Natural killer cell treated with Interleukin-12 subunit alpha and Interleukin-12 subunit beta and Interleukin-15 and Interleukin-18, amount 100 ng/mL, for 72 hours (primary cell): ENCODE data around the gene LRRC28. TPM values are rescaled to one million over a fixed set of nuclear protein-coding genes. Genes with fewer than 3 reads are reported as not detected.

Experiments used
- ATAC-seq, 2 donors: fragments of 150-1000 bp; cut with Tn5 transposase in 1 of 2; sonication (Bioruptor Pico), chemical (Tn5 transposase) in 1 of 2; 2 replicates each; pipeline ENCODE4 v1.10.0; 2021
- DNase-seq: peaks from one replicate; pipeline ENCODE4 v3.0.0; 2022; ENCODE audit warnings: low spot score
- H3K27ac Mint-ChIP-seq, 2 donors: 1 replicate in 1 of 2; 2 replicates in 1 of 2; pipeline ENCODE4 v1.8.0; 2022; ENCODE audit warnings: mixed read lengths in 2 of 2, mild to moderate bottlenecking in 1 of 2, moderate library complexity in 1 of 2
- H3K27me3 Mint-ChIP-seq, 2 donors: 1 replicate in 1 of 2; 2 replicates in 1 of 2; pipeline ENCODE4 v1.8.0; 2022; ENCODE audit warnings: mixed read lengths in 2 of 2
- H3K36me3 Mint-ChIP-seq: one replicate; pipeline ENCODE4 v1.8.0; 2022; ENCODE audit warnings: mixed read lengths
- H3K4me1 Mint-ChIP-seq, 2 donors: 1 replicate in 1 of 2; 2 replicates in 1 of 2; pipeline ENCODE4 v1.8.0; 2022; ENCODE audit warnings: low read depth in 2 of 2, mixed read lengths in 2 of 2, mild to moderate bottlenecking in 1 of 2
- H3K4me3 Mint-ChIP-seq: one replicate; pipeline ENCODE4 v1.8.0; 2022; ENCODE audit warnings: mixed read lengths
- H3K9me3 Mint-ChIP-seq: 2 replicates; pipeline ENCODE4 v1.8.0; 2022; ENCODE audit warnings: mixed read lengths
- total RNA-seq, 2 donors: library from RNA; stranded (reverse); gene quantifications; one replicate each; pipeline ENCODE4 v1.2.3, GENCODE V29; 2022

Gene LRRC28
- total RNA-seq, 2 donors from 2014 or later = 28.9 to 51.7 TPM

DNA sequence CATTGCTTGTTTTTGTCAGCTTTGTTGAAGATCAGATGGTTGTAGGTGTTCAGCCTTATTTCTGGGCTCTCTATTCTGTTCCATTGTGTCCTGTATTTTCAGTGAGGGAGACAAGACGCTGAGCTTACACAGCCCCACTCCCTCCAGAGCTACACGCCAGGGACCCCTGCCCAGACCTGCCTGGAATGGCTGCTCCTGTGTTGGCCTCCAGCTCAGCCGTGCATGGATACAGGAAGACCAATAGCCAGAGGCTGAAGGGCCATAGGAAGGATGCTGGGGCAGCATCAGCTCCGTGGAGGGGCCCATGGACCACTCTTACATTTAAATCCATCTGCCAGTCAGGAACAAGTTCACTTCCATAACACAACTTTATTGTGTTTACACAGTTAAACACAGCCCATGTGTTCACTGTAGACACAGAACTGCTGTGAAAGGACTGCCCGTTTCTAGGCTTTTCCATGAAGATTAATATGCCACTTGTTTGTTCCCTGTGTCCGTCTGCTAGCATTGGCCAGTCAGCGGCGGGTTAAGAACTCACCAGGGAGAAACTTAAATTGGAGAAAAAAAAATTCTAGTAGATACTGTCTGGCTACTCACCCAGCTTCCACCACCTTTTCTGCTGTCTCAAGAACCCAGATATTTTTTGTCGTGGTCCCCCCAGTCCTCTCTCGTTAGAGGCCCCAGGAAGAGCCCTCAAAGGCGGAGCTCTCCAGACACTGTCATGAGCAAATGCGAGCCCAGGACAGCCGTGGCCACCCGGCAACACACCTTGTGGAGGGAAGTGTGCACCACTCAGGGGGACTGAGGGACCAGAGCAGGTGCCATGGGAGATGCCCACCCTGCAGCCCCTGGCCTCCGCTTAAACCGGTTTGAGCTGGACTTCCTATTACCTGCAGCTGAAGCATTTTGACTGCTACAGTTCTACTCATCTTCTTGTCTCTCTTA, 172.2 kb downstream of the LRRC28 start:
- Mint-ChIP-seq H3K9me3 (peaks cover 3% of the 10 kb centered on the region), H3K27ac (peak overlapping the region in 1 of 2 donors; percentile 48), H3K36me3 (peaks cover 4% of the 10 kb centered on the region), H3K4me1 (peaks cover 5 to 6% of the 10 kb centered on the region in 2 donors), H3K27me3 (peaks cover 3 to 5% of the 10 kb centered on the region in 2 donors), H3K4me3 (no peak overlapping the region)
- no peak for DNase-seq
- ATAC-seq = no peak

DNA sequence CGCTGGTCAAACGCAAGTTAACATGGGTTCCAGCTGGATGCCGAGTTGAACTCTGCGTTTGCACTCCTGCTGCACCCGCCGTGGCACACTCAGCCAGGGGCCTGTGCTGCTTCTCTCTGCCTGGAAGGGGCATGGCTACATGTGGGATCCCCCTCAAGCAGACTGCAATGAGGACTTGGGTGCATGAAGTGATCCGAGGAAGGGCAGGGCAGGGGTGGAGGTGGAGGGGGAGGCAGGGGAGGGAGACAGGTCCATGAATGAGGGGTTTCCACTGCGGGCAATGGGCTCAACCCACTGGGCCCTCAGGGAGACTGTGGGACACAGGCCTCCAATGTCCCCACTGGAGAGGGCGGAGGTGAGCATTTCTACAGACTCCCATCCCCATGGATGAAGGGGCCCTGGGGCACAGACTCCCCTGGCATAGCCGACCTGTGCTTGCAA, 172.9 kb downstream of the LRRC28 start:
- Mint-ChIP-seq H3K4me1 (peaks cover 5 to 6% of the 10 kb centered on the region in 2 donors), H3K9me3 (no peaks in the 10 kb centered on the region), H3K27me3 (peaks cover 3 to 5% of the 10 kb centered on the region in 2 donors), H3K4me3 (no peak overlapping the region), H3K36me3 (peaks cover under 1% of the 10 kb centered on the region), H3K27ac (no peak overlapping the region)
- no peak for DNase-seq
- ATAC-seq = no peak

DNA sequence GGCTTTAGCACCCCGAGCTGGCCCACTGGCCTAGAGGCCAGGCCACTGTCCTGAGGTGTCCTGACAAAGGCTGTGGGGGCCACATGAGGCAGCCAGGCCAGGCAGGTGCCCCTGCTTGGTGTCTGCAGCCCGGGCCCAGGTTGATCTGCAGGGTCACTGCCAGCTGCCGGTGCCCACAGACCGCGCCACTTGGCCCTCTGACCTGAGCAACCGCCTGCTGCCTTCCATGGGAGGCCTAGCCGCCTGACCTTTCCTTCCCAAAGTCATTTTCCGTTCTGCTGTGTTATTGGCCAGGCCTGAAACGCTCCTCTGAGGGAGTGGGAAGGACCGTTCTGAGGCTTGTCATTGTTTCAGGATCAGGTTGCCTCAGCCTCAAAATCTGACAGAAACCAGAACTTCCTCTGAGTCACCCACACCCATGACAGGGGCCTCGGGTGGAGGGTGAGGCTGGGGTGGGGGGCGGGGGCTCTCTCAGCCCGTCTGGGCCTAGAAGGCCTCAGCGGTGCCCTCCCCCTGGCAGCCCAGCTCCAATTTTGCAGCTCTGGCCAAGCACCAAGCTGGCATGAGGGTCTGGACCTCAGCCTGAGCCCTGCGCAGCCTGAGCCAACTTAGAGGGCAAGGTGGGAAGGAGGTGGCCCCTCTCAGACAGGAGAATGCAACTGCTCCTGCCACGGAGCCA, 173.8 kb downstream of the LRRC28 start:
- ATAC-seq (peak; percentile 84 to 85), DNase-seq (no peak)
- Mint-ChIP-seq H3K27ac (peak overlapping the region; percentile 56 to 81), H3K4me3 (peak overlapping the region; percentile 24), H3K27me3 (peaks cover 3 to 5% of the 10 kb centered on the region in 2 donors), H3K36me3 (no peaks in the 10 kb centered on the region), H3K9me3 (no peaks in the 10 kb centered on the region), H3K4me1 (peaks cover 5 to 6% of the 10 kb centered on the region in 2 donors)

DNA sequence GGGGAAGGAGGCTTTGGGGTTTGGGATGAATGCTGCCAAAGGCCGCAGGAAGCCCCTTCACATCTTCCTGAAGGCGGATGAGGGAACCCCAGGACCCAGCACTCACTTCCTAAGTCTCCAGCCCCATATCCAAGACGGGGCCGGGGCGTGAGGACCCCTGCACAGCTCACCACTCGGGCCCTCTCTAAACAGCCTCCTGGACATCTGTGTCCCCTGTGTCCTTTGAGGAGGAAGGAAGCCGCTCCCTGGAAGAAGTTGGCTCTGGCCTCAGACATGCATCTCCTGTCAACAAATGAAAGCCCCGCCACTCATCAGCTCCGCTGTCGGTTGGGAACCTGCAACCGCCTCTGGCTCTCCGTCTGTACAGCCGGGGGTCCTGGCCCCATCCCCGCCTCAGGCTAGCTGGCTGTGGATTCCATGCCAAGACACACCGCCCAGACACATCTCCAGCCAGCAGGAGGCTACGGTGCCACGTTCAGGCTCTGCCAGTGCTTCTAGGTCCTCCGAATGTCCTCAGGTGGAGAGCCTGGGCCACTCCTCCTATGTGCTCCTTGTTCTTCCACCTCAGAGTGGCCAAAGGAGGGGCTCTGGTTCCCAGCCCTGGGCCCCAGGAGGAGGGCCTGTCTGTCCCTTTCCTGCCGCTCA, 174.5 kb downstream of the LRRC28 start:
- Mint-ChIP-seq H3K27me3 (no peaks in the 10 kb centered on the region), H3K36me3 (no peaks in the 10 kb centered on the region), H3K4me3 (no peak overlapping the region), H3K9me3 (no peaks in the 10 kb centered on the region), H3K4me1 (peaks cover 5 to 6% of the 10 kb centered on the region in 2 donors), H3K27ac (no peak overlapping the region)
- DNase-seq (no peak), ATAC-seq (no peak)

DNA sequence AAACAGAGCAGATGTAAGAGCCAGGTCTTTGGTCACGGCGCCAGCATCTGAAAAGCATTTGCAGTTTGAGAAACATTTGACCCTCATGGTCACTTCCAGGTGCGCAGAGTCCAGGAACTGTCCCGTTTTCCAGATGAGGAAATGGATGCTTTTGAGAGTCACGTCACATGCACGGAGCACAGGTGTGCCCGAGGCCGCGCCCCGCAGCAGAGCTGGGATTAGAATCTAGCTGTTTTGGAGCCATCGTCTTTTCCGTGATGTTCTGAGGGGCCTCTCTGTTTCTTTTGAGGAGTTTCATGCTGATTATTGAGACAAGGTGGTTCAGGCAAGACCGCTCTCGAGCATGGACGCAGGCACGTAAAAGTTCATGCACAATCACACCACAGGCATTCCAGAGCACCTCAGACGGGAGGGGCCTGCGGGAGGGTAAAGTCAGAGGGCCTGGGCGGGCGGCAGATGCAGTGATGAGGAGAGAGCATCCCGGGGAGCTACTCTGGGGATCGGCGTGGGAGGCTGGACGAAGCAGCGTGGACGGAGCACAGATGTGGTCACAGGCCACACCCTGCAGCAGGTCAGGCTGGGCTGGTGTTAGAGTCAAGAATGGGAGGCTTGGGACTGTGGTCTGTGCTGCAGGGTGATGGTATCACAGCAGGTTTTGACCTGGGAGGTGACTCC, 175.3 kb downstream of the LRRC28 start:
- peaks cover 5 to 6% of the 10 kb centered on the region in 2 donors for H3K4me1 Mint-ChIP-seq
- no peaks in the 10 kb centered on the region for H3K36me3 Mint-ChIP-seq
- H3K27me3 Mint-ChIP-seq = no peaks in the 10 kb centered on the region
- no peak overlapping the region for H3K4me3 Mint-ChIP-seq
- H3K27ac Mint-ChIP-seq = no peak overlapping the region
- DNase-seq (peak; percentile 20), ATAC-seq (no peak)
- H3K9me3 Mint-ChIP-seq = no peaks in the 10 kb centered on the region

DNA sequence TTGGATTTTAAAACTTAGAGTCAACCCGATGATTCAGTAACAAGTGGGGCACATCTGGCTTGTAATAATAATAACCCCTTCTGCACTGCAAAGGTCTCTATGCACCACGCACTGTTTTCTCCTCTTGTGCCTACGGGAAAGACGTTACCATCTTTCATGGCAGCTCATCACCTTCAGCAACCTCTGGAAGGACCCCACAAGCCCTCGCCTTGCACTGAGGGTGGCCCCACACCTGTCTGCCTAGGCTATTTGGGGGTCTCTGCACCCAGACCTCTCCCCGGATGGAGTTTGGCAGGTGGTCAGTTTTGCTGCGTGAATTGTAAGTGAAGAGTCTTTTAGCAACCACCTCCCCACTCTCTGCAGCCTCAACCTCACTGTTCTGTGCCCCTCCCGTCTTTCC, 175.9 kb downstream of the LRRC28 start:
- H3K27ac Mint-ChIP-seq = no peak overlapping the region
- DNase-seq = peak; percentile 23
- no peaks in the 10 kb centered on the region for H3K36me3 Mint-ChIP-seq
- H3K4me1 Mint-ChIP-seq = peaks cover 5 to 6% of the 10 kb centered on the region in 2 donors
- H3K9me3 Mint-ChIP-seq = no peaks in the 10 kb centered on the region
- ATAC-seq = no peak
- no peaks in the 10 kb centered on the region for H3K27me3 Mint-ChIP-seq
- H3K4me3 Mint-ChIP-seq = no peak overlapping the region

DNA sequence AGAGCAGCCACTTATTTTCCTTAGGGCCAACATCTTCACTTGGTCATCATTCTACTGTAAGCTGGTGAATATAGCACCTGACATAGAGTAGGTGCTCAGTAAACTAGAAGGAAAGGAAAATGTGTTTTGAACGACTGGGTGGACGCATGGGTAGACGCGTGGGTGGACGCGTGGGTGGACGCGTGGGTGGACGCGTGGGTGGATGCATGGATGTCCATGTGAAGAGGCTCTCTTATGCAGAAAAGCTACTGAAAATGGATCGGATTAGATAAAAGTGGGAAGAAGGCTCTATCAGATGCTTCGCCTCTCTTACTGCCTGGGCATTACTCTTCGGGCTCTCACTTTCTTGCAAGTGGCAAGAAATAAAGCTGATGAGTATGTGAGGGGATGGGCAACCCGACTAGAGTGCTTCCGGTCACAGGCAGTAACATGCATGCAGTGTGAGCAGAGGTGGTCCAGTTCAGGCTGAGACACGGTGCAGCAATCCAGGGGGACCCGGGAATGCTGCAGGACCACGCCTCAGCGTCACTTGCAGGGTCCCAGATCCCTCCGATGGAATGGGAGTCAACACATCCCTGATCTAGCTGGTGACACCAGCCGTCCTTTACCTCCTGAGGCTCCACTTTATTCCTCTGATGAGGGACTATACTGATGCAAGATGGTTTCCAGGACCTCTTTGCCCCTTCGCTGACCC, 176.5 kb downstream of the LRRC28 start:
- no peaks in the 10 kb centered on the region for H3K36me3 Mint-ChIP-seq
- H3K4me1 Mint-ChIP-seq = peaks cover 5 to 6% of the 10 kb centered on the region in 2 donors
- H3K27ac Mint-ChIP-seq = no peak overlapping the region
- peak; percentile 46 for DNase-seq
- no peak overlapping the region for H3K4me3 Mint-ChIP-seq
- H3K27me3 Mint-ChIP-seq = no peaks in the 10 kb centered on the region
- H3K9me3 Mint-ChIP-seq = no peaks in the 10 kb centered on the region
- ATAC-seq = no peak

DNA sequence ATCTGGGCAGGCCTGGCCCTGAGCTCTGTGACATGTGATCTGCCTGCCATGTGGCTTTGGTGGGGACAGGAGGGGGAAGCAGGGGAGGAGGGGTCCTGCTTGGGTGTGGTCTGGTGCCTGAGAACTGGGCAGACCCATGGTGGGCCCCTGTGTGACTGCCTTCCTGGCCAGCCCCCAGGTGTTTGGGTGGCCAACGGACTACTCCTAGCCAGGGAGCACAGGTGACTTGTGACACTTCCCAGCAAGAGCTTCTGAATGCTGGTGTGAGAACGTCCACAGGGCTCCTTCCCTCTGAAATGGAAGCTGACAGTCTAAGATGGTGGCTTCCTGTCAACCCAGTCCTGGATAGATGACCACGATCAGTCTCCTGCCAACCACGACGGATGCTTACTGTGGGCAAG, 178.4 kb downstream of the LRRC28 start:
- no peak for DNase-seq
- Mint-ChIP-seq H3K27ac (no peak overlapping the region), H3K4me1 (peaks cover 5 to 6% of the 10 kb centered on the region in 2 donors), H3K36me3 (no peaks in the 10 kb centered on the region), H3K9me3 (no peaks in the 10 kb centered on the region), H3K27me3 (no peaks in the 10 kb centered on the region), H3K4me3 (no peak overlapping the region)
- no peak for ATAC-seq

DNA sequence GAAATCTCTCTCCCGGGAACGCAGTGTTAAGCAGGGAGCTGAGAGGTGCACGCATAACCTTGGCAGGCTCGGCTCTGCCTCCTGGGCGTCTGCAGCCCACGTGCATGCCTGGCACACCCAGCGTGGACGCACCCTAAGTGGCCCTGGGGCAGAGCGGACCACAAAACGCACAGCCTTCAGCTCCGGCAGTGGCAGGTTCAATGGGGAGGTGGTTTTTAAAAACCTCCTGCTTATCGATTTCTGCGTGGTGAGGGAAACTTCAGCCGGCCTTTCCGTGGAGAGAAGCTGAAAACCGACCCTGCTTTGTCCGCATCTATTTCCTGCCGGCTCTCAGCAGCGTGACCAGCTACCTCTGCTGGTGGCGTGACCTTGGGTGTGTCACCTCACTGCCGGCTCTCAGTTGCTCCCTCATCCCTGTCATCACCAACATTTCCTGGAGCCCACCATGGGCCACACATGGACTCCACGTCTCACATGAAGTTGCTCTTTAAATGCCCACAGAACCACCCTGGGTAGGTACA, 179.7 kb downstream of the LRRC28 start:
- Mint-ChIP-seq H3K4me1 (no peaks in the 10 kb centered on the region), H3K9me3 (no peaks in the 10 kb centered on the region), H3K27ac (no peak overlapping the region), H3K36me3 (no peaks in the 10 kb centered on the region), H3K27me3 (peaks cover 0 to 3% of the 10 kb centered on the region in 2 donors), H3K4me3 (no peak overlapping the region)
- ATAC-seq (no peak), DNase-seq (peak; percentile 37)

DNA sequence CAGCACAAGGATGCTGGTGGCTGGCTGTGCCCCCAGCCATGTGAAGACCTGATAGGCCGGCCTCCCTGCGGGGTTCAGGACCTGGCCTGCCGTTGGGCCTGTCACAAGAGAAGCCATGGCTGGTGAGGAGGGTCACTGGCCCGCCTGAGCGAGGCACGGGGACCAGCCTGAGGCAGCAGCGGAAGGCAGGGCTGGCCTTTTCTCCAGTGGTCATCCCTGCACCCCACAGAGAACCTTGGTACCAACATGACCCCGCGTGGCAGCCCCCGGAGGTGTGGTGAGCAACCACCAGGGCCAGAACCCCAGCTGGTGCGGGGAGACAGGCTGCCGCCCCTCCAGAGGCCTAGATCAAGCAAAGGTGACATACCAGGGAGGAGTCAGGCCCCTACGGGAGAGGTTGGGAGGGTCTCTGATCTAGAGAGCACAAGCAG, 180.4 kb downstream of the LRRC28 start:
- DNase-seq (peak; percentile 51), ATAC-seq (peak in 1 of 2 donors; percentile 8)
- no peaks in the 10 kb centered on the region for H3K9me3 Mint-ChIP-seq
- H3K4me1 Mint-ChIP-seq = no peaks in the 10 kb centered on the region
- no peaks in the 10 kb centered on the region for H3K36me3 Mint-ChIP-seq
- H3K27me3 Mint-ChIP-seq = peaks cover 0 to 3% of the 10 kb centered on the region in 2 donors
- H3K4me3 Mint-ChIP-seq = no peak overlapping the region
- no peak overlapping the region for H3K27ac Mint-ChIP-seq

DNA sequence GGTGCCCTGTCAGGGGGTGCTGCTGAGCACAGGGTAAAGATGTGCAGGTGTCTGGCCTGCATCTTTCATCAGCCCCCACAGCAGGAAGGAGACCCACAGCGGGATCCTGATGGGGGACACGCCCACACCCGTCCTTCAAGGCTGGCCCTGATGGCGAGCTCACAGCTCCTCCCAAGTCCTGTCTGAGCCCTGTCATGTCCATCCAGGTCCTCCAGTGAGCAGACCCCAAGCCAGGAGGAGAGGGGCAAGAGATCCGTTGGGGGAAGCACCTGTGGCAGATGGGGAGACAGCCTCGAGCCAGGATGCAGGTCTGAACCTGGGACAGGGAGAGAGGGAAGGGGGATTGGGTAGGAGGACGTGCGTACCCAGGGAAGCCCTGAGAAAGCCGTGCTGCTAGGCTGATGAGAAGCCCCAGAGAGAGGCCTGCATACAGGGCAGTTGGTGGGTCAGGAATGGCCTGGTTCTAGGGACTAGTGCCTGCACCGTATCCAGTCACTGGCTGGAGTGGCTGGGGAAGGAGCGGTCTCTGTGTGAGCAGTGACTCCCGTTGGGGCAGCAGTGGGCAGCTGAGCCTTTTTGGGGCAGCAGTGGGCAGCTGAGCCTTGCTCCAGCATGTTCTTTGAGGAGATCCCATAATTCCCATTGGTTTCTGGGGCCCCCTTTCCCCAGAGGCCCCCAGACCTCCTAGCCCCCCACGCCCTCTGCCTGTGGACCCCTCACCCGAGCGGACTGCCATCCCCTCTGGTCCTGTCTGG, 181.2 kb downstream of the LRRC28 start:
- no peaks in the 10 kb centered on the region for H3K36me3 Mint-ChIP-seq
- no peak for DNase-seq
- peak in 1 of 2 donors; percentile 17 for ATAC-seq
- H3K27me3 Mint-ChIP-seq = peaks cover 0 to 3% of the 10 kb centered on the region in 2 donors
- H3K27ac Mint-ChIP-seq = no peak overlapping the region
- no peaks in the 10 kb centered on the region for H3K4me1 Mint-ChIP-seq
- H3K4me3 Mint-ChIP-seq = no peak overlapping the region
- no peaks in the 10 kb centered on the region for H3K9me3 Mint-ChIP-seq
